SK-N-SH treated with all-trans-retinoic acid at 6 μM for 48 hours (cell line): Measurements from ENCODE around the gene EID3.
A peak's percentile ranks its signal among the peaks of the same experiment; 100 is the strongest.
"Not testable (repeated sequence)": the region's sequence is repeated elsewhere in the genome, so short reads cannot be mapped to it uniquely, and the experiment has no call there.

ENCODE experiments used
- ATAC-seq: fragments of 200-7000 bp; cut with Tn5 transposase; 3 replicates; pipeline ENCODE4 v1.9.1; 2020; ENCODE audit warnings: mild to moderate bottlenecking, moderate library complexity
- ARNTL ChIP-seq: fragments of 450-650 bp; formaldehyde crosslinking; IDR thresholded peaks from 2 replicates; pipeline ENCODE4 v1.5.0; 2020; ENCODE audit warnings: low read depth, mild to moderate bottlenecking, moderate library complexity, borderline replicate concordance
- BACH2 ChIP-seq: fragments of 250-450 bp; sonication (Bioruptor Pico); IDR thresholded peaks from 2 replicates; pipeline ENCODE4 v1.9.0; 2021; ENCODE audit warnings: mild to moderate bottlenecking, borderline replicate concordance
- CREB5 ChIP-seq: fragments of 250-450 bp; sonication (Bioruptor Pico); IDR thresholded peaks from 2 replicates; pipeline ENCODE4 v1.5.1; 2020; ENCODE audit warnings: low read depth, mild to moderate bottlenecking, moderate library complexity
- CSDC2 ChIP-seq: fragments of 250-450 bp; sonication (Bioruptor Pico); IDR thresholded peaks from 2 replicates; pipeline ENCODE4 v1.5.0; 2020; ENCODE audit warnings: mild to moderate bottlenecking, moderate library complexity
- ESRRG ChIP-seq: fragments of 250-450 bp; sonication (Bioruptor Pico); IDR thresholded peaks from 2 replicates; pipeline ENCODE4 v1.6.1; 2021; ENCODE audit warnings: mild to moderate bottlenecking
- GLIS3 ChIP-seq: fragments of 250-450 bp; sonication (Bioruptor Pico); IDR thresholded peaks from 2 replicates; pipeline ENCODE4 v1.5.0; 2020; ENCODE audit warnings: mild to moderate bottlenecking, moderate library complexity
- ISL1 ChIP-seq: fragments of 250-450 bp; sonication (Bioruptor Pico); IDR thresholded peaks from 2 replicates; pipeline ENCODE4 v2.1.2; 2022; ENCODE audit warnings: mild to moderate bottlenecking, moderate library complexity
- OSR1 ChIP-seq: fragments of 250-450 bp; sonication (Bioruptor Pico); IDR thresholded peaks from 2 replicates; pipeline ENCODE4 v1.8.0; 2022; ENCODE audit warnings: moderate library complexity, mild to moderate bottlenecking, inconsistent platforms
- SNAI2 ChIP-seq: fragments of 250-450 bp; sonication (Bioruptor Pico); IDR thresholded peaks from 2 replicates; pipeline ENCODE4 v1.5.0; 2020; ENCODE audit warnings: mild to moderate bottlenecking, moderate library complexity
- TCF4 ChIP-seq: fragments of 250-450 bp; sonication (Bioruptor Pico); IDR thresholded peaks from 2 replicates; pipeline ENCODE4 v1.8.0; 2021; ENCODE audit warnings: mild to moderate bottlenecking, moderate library complexity, borderline replicate concordance
- TOX ChIP-seq: fragments of 250-450 bp; sonication (Bioruptor Pico); IDR thresholded peaks from 2 replicates; pipeline ENCODE4 v1.8.0; 2021; ENCODE audit warnings: mild to moderate bottlenecking, moderate library complexity, borderline replicate concordance
- TSHZ2 ChIP-seq: fragments of 250-450 bp; sonication (Bioruptor Pico); IDR thresholded peaks from 2 replicates; pipeline ENCODE4 v1.5.0; 2020; ENCODE audit warnings: mild to moderate bottlenecking, moderate library complexity
- ZC3H10 ChIP-seq: fragments of 250-450 bp; sonication (Bioruptor Pico); IDR thresholded peaks from 2 replicates; pipeline ENCODE4 v1.5.1; 2021; ENCODE audit warnings: mild to moderate bottlenecking, moderate library complexity
- ZFP3 ChIP-seq: fragments of 250-450 bp; sonication (Bioruptor Pico); IDR thresholded peaks from 2 replicates; pipeline ENCODE4 v1.5.0; 2020; ENCODE audit warnings: mild to moderate bottlenecking, moderate library complexity
- ZFP30 ChIP-seq: fragments of 450-650 bp; formaldehyde crosslinking; IDR thresholded peaks from 2 replicates; pipeline ENCODE4 v1.5.0; 2022; ENCODE audit warnings: mild to moderate bottlenecking, moderate library complexity
- ZNF565 ChIP-seq: fragments of 450-650 bp; formaldehyde crosslinking; conservative IDR thresholded peaks from 2 replicates; pipeline ENCODE4 v1.5.0; 2020; ENCODE audit warnings: low read depth, mild to moderate bottlenecking, moderate library complexity
- ZNF70 ChIP-seq: fragments of 450-650 bp; formaldehyde crosslinking; IDR thresholded peaks from 2 replicates; pipeline ENCODE4 v1.5.0; 2020; ENCODE audit warnings: mild to moderate bottlenecking, moderate library complexity
- ZNF8 ChIP-seq: fragments of 450-650 bp; formaldehyde crosslinking; IDR thresholded peaks from 2 replicates; pipeline ENCODE4 v1.5.0; 2020; ENCODE audit warnings: mild to moderate bottlenecking, moderate library complexity
- TF ChIP-seq, protein P1 (sequence below): fragments of 250-450 bp; sonication (Bioruptor Pico); IDR thresholded peaks from 2 replicates; pipeline ENCODE4 v1.8.0; 2020; ENCODE audit warnings: mild to moderate bottlenecking, moderate library complexity, borderline replicate concordance

EID3 gene

GRCh38 chr12:104263580-104264358 is 39.8 kb upstream of the EID3 start:
- ATAC-seq = peak; percentile 87
- no peak for TF ChIP-seq BACH2 (CRISPR knock-in tag)
- peak; percentile 90; the same call in 1 of the 2 replicates for TF ChIP-seq TSHZ2 (CRISPR knock-in tag)
- no peak for TF ChIP-seq CSDC2
- TF ChIP-seq TCF4 = peak; percentile 98

DNA sequence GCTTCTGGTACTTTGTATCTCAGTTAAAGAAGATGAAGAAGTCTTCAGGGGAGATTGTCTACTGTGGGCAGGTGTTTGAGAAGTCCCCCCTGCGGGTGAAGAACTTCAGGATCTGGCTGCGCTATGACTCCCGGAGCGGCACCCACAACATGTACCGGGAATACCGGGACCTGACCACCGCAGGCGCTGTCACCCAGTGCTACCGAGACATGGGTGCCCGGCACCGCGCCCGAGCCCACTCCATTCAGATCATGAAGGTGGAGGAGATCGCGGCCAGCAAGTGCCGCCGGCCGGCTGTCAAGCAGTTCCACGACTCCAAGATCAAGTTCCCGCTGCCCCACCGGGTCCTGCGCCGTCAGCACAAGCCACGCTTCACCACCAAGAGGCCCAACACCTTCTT is 38.1 kb upstream of the EID3 start:
- ATAC-seq = not testable (repeated sequence)

DNA sequence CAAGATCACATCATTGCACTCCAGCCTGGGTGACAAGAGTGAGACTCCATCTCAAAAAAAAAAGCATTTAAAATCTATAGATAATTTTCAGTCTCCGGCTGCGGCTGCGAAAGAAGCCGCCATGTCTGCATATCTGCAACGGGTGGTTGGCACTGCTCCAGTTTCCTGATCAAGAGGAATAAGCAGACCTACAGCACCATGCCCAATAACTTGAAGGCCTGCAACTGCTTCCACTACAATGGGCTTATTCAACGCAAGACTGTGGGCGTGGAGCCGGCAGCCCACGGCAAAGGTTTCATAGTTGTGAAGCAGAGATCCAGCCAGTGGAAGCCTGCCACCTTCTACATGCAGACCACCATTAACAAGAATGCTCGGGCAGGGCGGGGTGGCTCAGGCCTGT is 30.6 kb upstream of the EID3 start:
- no peak for ATAC-seq

DNA sequence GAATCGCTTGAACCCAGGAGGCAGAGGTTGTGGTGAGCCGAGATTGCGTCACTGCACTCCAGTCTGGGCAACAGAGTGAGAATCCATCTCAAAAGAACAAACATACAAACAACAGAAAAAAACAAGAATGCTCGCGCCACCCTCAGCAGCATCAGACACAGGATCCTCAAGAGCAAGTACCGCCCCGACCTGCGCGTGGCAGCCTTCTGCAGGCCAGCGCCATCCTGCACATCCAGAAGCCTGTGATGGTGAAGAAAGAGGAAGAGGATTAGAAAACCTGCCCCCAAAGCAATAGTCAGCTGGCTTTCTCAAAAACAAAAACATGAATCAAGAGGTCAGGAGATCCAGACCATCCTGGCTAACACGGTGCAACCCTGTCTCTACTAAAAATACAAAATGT is 30.0 kb upstream of the EID3 start:
- ATAC-seq = no peak
- TF ChIP-seq TOX (CRISPR knock-in tag) (no peak), GLIS3 (no peak), CSDC2 (no peak), ZC3H10 (CRISPR knock-in tag) (no peak), ZFP30 (CRISPR knock-in tag) (no peak), ISL1 (CRISPR knock-in tag) (no peak), ZNF8 (no peak), OSR1 (CRISPR knock-in tag) (no peak), ZNF70 (CRISPR knock-in tag) (no peak)
- TF ChIP-seq, protein P1, sequence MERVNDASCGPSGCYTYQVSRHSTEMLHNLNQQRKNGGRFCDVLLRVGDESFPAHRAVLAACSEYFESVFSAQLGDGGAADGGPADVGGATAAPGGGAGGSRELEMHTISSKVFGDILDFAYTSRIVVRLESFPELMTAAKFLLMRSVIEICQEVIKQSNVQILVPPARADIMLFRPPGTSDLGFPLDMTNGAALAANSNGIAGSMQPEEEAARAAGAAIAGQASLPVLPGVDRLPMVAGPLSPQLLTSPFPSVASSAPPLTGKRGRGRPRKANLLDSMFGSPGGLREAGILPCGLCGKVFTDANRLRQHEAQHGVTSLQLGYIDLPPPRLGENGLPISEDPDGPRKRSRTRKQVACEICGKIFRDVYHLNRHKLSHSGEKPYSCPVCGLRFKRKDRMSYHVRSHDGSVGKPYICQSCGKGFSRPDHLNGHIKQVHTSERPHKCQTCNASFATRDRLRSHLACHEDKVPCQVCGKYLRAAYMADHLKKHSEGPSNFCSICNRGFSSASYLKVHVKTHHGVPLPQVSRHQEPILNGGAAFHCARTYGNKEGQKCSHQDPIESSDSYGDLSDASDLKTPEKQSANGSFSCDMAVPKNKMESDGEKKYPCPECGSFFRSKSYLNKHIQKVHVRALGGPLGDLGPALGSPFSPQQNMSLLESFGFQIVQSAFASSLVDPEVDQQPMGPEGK (CRISPR knock-in tag) = no peak

More for the DNA sequence above, 30.6 kb upstream of the EID3 start:
- TF ChIP-seq ZNF8 = no peak

GRCh38 chr12:104274811-104275210 is 28.7 kb upstream of the EID3 start:
- ATAC-seq = no peak
- no peak for TF ChIP-seq CREB5 (CRISPR knock-in tag)
- TF ChIP-seq ISL1 (CRISPR knock-in tag) = no peak
- TF ChIP-seq SNAI2 (CRISPR knock-in tag) = no peak
- TF ChIP-seq ZNF70 (CRISPR knock-in tag) = no peak
- no peak for TF ChIP-seq ESRRG (CRISPR knock-in tag)
- no peak for TF ChIP-seq TCF4
- TF ChIP-seq ZFP30 (CRISPR knock-in tag) = no peak
- TF ChIP-seq ARNTL (CRISPR knock-in tag) = no peak
- TF ChIP-seq TOX (CRISPR knock-in tag) = no peak
- no peak for TF ChIP-seq ZNF8
- TF ChIP-seq TSHZ2 (CRISPR knock-in tag) = no peak
- TF ChIP-seq ZNF565 = no peak
- TF ChIP-seq ZC3H10 (CRISPR knock-in tag) = no peak
- no peak for TF ChIP-seq OSR1 (CRISPR knock-in tag)
- no peak for TF ChIP-seq ZFP3 (CRISPR knock-in tag)
- TF ChIP-seq, all 23 proteins: peak for 0
